ENCODE results near the gene CMAS.

GRCh38 chr12:22105542-22105941, 59.5 kb downstream of the CMAS start:
- TF ChIP-seq POLR2A (IDR thresholded peaks at IDR 0.05; ENCODE audit: low read depth, low read length) (no peak), TAF1 (IDR thresholded peaks at IDR 0.05; ENCODE audit: low read depth, low read length) (no peak), POLR2AphosphoS5 (IDR thresholded peaks at IDR 0.05; ENCODE audit: low read depth, low read length) (no peak), POU2F2 (IDR thresholded peaks at IDR 0.05; ENCODE audit: low read depth, low read length) (no peak), PAX5 (IDR thresholded peaks at IDR 0.05; ENCODE audit: insufficient read depth, low read length, severe bottlenecking) (no peak), SPI1 (IDR thresholded peaks at IDR 0.05; ENCODE audit: low read depth, low read length) (no peak)

Data from GM12891 (cell line).